ENCODE measurements around the gene SGCA. TPM values are rescaled to one million over a fixed set of nuclear protein-coding genes. Genes with fewer than 3 reads are reported as not detected.

The SGCA gene
- total RNA-seq, 1 donor from 2014 or later = 137 TPM

DNA sequence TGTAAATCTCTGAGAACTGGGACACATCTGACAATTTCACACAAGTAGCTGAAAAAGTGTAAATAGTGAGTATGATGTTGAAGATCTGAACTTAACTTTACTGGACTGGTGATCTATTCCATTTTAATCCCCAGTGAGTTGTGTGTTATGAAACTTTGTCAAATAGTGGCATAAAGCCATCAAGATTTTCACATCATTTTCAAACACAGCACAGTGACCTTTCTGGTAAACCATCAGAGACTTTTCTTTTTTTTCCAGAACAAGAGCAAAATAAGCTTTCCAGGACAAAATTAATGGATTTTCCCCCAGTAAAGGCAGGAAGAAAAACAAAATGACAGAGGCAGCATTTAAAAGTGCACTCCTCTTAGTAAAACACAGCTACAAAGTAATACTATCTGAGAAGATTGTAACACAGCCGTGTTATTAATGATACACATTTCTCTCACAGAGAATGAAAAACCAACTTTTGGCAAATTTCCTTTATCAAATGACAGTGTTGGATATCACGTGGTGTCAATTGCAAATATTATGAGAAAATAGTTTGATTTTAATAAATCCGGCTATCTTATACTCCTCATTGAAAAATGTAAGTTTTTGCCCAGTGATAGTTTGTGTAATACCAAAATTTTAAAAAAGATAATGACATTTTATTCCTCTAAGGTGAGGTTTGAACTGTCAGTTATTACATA, 52.4 kb downstream of the SGCA start:
- Histone ChIP-seq H3K27me3 (ENCODE audit: low read depth) (peaks cover 26% of the 10 kb centered on the region), H3K4me1 (peaks cover 56% of the 10 kb centered on the region), H3K27ac (replicated peaks) (peak overlapping the region; percentile 77), H3K36me3 (no peaks in the 10 kb centered on the region), H3K9me3 (replicated peaks) (no peaks in the 10 kb centered on the region), H3K4me3 (no peak overlapping the region)
- TF ChIP-seq, protein P1, sequence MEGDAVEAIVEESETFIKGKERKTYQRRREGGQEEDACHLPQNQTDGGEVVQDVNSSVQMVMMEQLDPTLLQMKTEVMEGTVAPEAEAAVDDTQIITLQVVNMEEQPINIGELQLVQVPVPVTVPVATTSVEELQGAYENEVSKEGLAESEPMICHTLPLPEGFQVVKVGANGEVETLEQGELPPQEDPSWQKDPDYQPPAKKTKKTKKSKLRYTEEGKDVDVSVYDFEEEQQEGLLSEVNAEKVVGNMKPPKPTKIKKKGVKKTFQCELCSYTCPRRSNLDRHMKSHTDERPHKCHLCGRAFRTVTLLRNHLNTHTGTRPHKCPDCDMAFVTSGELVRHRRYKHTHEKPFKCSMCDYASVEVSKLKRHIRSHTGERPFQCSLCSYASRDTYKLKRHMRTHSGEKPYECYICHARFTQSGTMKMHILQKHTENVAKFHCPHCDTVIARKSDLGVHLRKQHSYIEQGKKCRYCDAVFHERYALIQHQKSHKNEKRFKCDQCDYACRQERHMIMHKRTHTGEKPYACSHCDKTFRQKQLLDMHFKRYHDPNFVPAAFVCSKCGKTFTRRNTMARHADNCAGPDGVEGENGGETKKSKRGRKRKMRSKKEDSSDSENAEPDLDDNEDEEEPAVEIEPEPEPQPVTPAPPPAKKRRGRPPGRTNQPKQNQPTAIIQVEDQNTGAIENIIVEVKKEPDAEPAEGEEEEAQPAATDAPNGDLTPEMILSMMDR (IDR thresholded peaks at IDR 0.05; ENCODE audit: borderline replicate concordance) = no peak
- intact Hi-C loops (cut with micrococcal nuclease) = no loop called here
- DNase-seq = no peak

DNA sequence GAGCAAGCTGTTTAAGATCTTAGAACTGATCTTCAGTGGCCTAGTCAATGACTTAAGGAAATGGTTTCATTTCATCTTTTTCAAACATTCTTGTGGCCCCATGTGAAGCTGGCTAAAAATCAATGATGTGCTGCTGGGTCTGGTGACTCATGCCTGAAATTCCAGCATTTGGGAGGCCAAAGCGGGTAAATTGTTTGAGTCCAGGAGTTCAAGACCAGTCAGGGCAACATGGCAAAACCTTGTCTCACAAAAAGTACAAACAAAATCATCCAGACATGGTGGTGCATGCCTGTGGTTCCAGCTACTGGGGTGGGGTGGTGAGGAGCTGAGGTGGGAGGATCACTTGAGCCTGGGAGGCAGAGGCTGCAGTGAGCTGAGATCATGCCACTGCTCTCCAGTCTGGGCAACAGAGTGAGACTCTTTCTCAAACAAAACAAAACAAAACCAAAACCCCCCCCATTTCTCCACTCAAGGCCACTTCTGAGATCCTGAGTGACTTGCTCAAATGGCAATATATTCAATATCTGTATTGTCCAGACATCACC, 53.0 kb downstream of the SGCA start:
- peak overlapping the region; percentile 77 for H3K27ac ChIP-seq (replicated peaks)
- no peaks in the 10 kb centered on the region for H3K36me3 ChIP-seq
- H3K9me3 ChIP-seq (replicated peaks) = no peaks in the 10 kb centered on the region
- no peak overlapping the region for H3K4me3 ChIP-seq
- peaks cover 26% of the 10 kb centered on the region for H3K27me3 ChIP-seq (ENCODE audit: low read depth)
- no peak for DNase-seq
- peaks cover 56% of the 10 kb centered on the region for H3K4me1 ChIP-seq
- intact Hi-C loops (cut with micrococcal nuclease) = no loop called here
- TF ChIP-seq, protein P1 (IDR thresholded peaks at IDR 0.05; ENCODE audit: borderline replicate concordance) = no peak

DNA sequence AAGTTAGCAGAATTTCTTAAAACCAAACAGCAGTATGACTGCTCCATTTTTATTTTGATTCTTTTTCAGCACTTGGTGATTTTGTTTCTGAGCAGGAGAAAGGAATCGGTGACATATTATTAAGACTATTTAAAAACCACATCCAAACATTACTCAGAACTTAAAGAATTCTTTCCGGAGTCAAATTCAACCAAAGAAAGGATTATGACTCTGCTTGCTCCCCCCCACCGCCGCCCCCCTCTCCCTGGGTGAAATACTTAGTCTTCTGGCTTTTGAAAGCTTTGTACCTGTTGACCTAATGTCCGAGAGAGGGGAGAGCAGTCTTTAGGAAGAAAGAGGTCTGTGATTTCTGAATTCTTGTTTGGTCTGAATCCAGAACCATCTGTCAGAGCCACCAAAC, 53.5 kb downstream of the SGCA start:
- DNase-seq = no peak
- Histone ChIP-seq H3K4me3 (no peak overlapping the region), H3K27me3 (ENCODE audit: low read depth) (peaks cover 26% of the 10 kb centered on the region), H3K4me1 (peaks cover 52% of the 10 kb centered on the region), H3K36me3 (no peaks in the 10 kb centered on the region), H3K9me3 (replicated peaks) (no peaks in the 10 kb centered on the region), H3K27ac (replicated peaks) (peak overlapping the region; percentile 77)
- TF ChIP-seq, protein P1 (IDR thresholded peaks at IDR 0.05; ENCODE audit: borderline replicate concordance) = no peak
- intact Hi-C loops (cut with micrococcal nuclease) = no loop called here

DNA sequence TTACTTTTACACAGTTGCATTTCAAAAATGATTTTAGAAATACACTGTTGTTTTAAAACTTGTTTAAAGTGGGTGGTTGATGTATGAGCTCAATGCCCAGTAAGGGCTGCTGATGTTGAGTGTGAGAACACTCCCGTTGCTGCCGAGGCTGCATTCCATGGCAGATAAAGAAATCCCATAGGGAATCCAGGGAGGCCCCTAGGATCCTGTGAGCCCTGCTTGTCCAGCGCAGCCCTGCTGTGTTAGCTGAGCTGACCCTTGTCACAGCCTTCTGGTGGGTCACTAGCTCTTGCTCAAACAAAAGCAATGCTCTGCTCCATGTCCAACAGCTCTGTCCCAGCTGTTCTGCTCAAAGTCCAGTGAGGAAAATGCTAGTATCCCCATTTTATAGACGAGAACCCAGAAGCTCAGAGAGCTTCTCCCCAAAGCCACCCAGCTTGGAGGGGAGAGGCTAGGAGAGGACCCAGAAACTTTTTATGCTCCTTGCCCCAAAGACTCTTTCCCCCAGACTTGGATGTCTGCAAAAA, 54.2 kb downstream of the SGCA start:
- Histone ChIP-seq H3K4me3 (no peak overlapping the region), H3K27ac (replicated peaks) (peak overlapping the region; percentile 77), H3K4me1 (peaks cover 46% of the 10 kb centered on the region), H3K9me3 (replicated peaks) (no peaks in the 10 kb centered on the region), H3K27me3 (ENCODE audit: low read depth) (peaks cover 26% of the 10 kb centered on the region), H3K36me3 (no peaks in the 10 kb centered on the region)
- intact Hi-C loops (cut with micrococcal nuclease) = no loop called here
- DNase-seq = no peak
- TF ChIP-seq, protein P1 (IDR thresholded peaks at IDR 0.05; ENCODE audit: borderline replicate concordance) = no peak

DNA sequence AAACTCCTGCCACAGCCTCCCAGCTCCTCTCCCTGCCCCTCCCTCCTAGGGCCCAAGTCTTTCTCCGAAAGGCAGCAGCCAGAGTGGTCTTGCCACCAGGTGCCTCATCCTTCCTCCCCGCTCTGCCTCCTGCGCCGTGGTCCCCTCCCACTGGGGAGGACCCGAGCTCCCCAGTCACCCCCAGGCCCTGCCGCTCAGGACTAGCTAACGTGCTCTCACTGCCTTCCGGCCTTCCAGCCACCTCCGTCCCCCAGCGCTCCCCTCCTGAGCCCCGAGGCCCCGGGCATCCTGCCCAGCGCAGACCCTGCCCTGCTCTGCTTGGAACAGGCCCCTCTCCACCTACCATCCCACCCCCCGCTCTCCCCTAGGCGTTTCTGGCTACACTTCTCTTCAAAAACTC, 55.0 kb downstream of the SGCA start:
- Histone ChIP-seq H3K4me3 (no peak overlapping the region), H3K4me1 (peaks cover 46% of the 10 kb centered on the region), H3K36me3 (no peaks in the 10 kb centered on the region), H3K27ac (replicated peaks) (peak overlapping the region; percentile 77), H3K9me3 (replicated peaks) (peaks cover 6% of the 10 kb centered on the region), H3K27me3 (ENCODE audit: low read depth) (peaks cover 26% of the 10 kb centered on the region)
- TF ChIP-seq, protein P1 (IDR thresholded peaks at IDR 0.05; ENCODE audit: borderline replicate concordance) = no peak
- no peak for DNase-seq
- intact Hi-C loops (cut with micrococcal nuclease) = no loop called here
